A549 (cell line): ENCODE data around the gene CCR8. TPM values are rescaled to one million over a fixed set of nuclear protein-coding genes. Genes with fewer than 3 reads are reported as not detected.

ENCODE experiments used
- ATAC-seq, 2 experiments: fragments of 200-7000 bp in 1 of 2; fragments of >200 bp in 1 of 2; cut with Nextera tagmentation in 1 of 2; cut with Tn5 transposase in 1 of 2; 3 replicates each; pipeline versions ENCODE4 v1.8.0 to v1.9.1; 2018 to 2020; ENCODE audit warnings: mild to moderate bottlenecking in 1 of 2, moderate library complexity in 1 of 2
- CTCF ChIA-PET: fragments of 300-600 bp; sonication (Branson Sonifier 250); formaldehyde crosslinking; extraction: SDS; loops from one replicate; lab custom pipeline; 2021; ENCODE audit warnings: antibody characterized with exemption, inconsistent platforms; lab: Yijun Ruan, JAX
- POLR2A ChIA-PET: fragments of 350-600 bp; formaldehyde crosslinking; extraction: SDS; loops from one replicate; lab custom pipeline; 2021; ENCODE audit warnings: antibody characterized with exemption, inconsistent platforms; lab: Yijun Ruan, JAX
- DNase-seq, 2 experiments: peaks; one replicate each; pipeline versions ENCODE4 v3.0.0 to v3.0.0-alpha.2; 2011 to 2016; ENCODE audit warnings: low read depth in 1 of 2, low spot score in 1 of 2
- FAIRE-seq: peaks from 2 replicates; lab custom pipeline; 2011; peaks lifted over from hg19 to GRCh38; lab: Jason Lieb, UNC
- H3K27ac ChIP-seq, 2 experiments: fragments of >200 bp; sonication (Bioruptor Twin); formaldehyde crosslinking; 3 replicates each; pipeline ENCODE4 v1.5.1; 2016 to 2017
- H3K4me1 ChIP-seq: fragments of >200 bp; sonication (Bioruptor Twin); formaldehyde crosslinking; 3 replicates; pipeline ENCODE4 v1.6.1; 2016
- H3K4me2 ChIP-seq: fragments of >200 bp; sonication (Bioruptor Twin); formaldehyde crosslinking; 3 replicates; pipeline ENCODE4 v1.6.1; 2016
- H3K4me3 ChIP-seq: fragments of >200 bp; sonication (Bioruptor Twin); formaldehyde crosslinking; 3 replicates; pipeline ENCODE4 v1.5.1; 2016
- H3K9me3 ChIP-seq: fragments of >200 bp; sonication (Bioruptor Twin); formaldehyde crosslinking; 3 replicates; pipeline ENCODE4 v1.6.1; 2016
- BHLHE40 ChIP-seq: IDR thresholded peaks from 2 replicates; pipeline ENCODE4 v1.6.1; 2012; ENCODE audit warnings: low read depth, low read length, inconsistent platforms
- CBX2 ChIP-seq: fragments of 200-600 bp; sonication (generic); IDR thresholded peaks from 2 replicates; pipeline ENCODE4 v1.6.1; 2016; ENCODE audit warnings: low read depth, mild to moderate bottlenecking, borderline replicate concordance
- CHD4 ChIP-seq: fragments of 200-600 bp; sonication (generic); IDR thresholded peaks from 2 replicates; pipeline ENCODE4 v1.6.1; 2016; ENCODE audit warnings: antibody characterized with exemption, mild to moderate bottlenecking, borderline replicate concordance
- EHF ChIP-seq: fragments of 250-450 bp; sonication (Bioruptor Pico); IDR thresholded peaks from 2 replicates; pipeline ENCODE4 v1.5.0; 2020; ENCODE audit warnings: mild to moderate bottlenecking
- EP300 ChIP-seq, 2 experiments: fragments of >200 bp; sonication (Bioruptor Twin); formaldehyde crosslinking; IDR thresholded peaks; 2 replicates in 1 of 2; 3 replicates in 1 of 2; pipeline ENCODE4 v1.6.1; 2016 to 2017
- FOSB ChIP-seq: fragments of 250-450 bp; sonication (Bioruptor Pico); IDR thresholded peaks from 2 replicates; pipeline ENCODE4 v1.5.0; 2020; ENCODE audit warnings: mild to moderate bottlenecking, moderate library complexity
- FOSL2 ChIP-seq, 2 experiments: fragments of 450-650 bp in 1 of 2; fragments of >200 bp in 1 of 2; sonication (Bioruptor Twin) in 1 of 2; formaldehyde crosslinking; IDR thresholded peaks; 2 replicates each; pipeline versions ENCODE4 v1.5.0 to v1.6.1; 2016 to 2020; ENCODE audit warnings: mild to moderate bottlenecking in 1 of 2, moderate library complexity in 1 of 2
- FOXS1 ChIP-seq: fragments of 250-450 bp; sonication (Bioruptor Pico); IDR thresholded peaks from 2 replicates; pipeline ENCODE4 v1.5.0; 2020; ENCODE audit warnings: mild to moderate bottlenecking, moderate library complexity
- HDAC2 ChIP-seq: fragments of 200-600 bp; sonication (generic); IDR thresholded peaks from 2 replicates; pipeline ENCODE4 v1.6.1; 2016
- HOXB13 ChIP-seq: fragments of 250-450 bp; sonication (Bioruptor Pico); IDR thresholded peaks from 2 replicates; pipeline ENCODE4 v1.5.0; 2020; ENCODE audit warnings: low read depth, mild to moderate bottlenecking, moderate library complexity
- HOXB5 ChIP-seq: fragments of 250-450 bp; sonication (Bioruptor Pico); IDR thresholded peaks from 2 replicates; pipeline ENCODE4 v1.5.0; 2020; ENCODE audit warnings: mild to moderate bottlenecking, moderate library complexity
- JUNB ChIP-seq: fragments of >200 bp; sonication (Bioruptor Twin); formaldehyde crosslinking; IDR thresholded peaks from 2 replicates; pipeline ENCODE4 v1.6.1; 2016
- KDM1A ChIP-seq: fragments of 200-600 bp; sonication (generic); IDR thresholded peaks from 2 replicates; pipeline ENCODE4 v1.6.1; 2016; ENCODE audit warnings: low read depth, mild to moderate bottlenecking
- NPAS2 ChIP-seq: fragments of 250-450 bp; sonication (Bioruptor Pico); IDR thresholded peaks from 2 replicates; pipeline ENCODE4 v1.8.0; 2022; ENCODE audit warnings: mild to moderate bottlenecking, moderate library complexity, borderline replicate concordance
- PHF8 ChIP-seq: fragments of 200-600 bp; sonication (generic); IDR thresholded peaks from 2 replicates; pipeline ENCODE4 v1.6.1; 2016; ENCODE audit warnings: low read depth, mild to moderate bottlenecking, antibody characterized with exemption, moderate library complexity, borderline replicate concordance
- POLR2A ChIP-seq: IDR thresholded peaks from 2 replicates; pipeline ENCODE4 v1.6.1; 2012; ENCODE audit warnings: mild to moderate bottlenecking, low read length
- POLR2AphosphoS2 ChIP-seq: conservative IDR thresholded peaks from 2 replicates; pipeline ENCODE4 v1.6.1; 2012; ENCODE audit warnings: low read length, improper control_type of control experiment, inconsistent platforms
- RAD21 ChIP-seq, 2 experiments: fragments of >200 bp in 1 of 2; sonication (Bioruptor Twin) in 1 of 2; formaldehyde crosslinking in 1 of 2; IDR thresholded peaks in 1 of 2; conservative IDR thresholded peaks in 1 of 2; 2 replicates in 1 of 2; 3 replicates in 1 of 2; pipeline ENCODE4 v1.6.1; 2012 to 2018; ENCODE audit warnings: inconsistent platforms in 1 of 2
- RARB ChIP-seq: fragments of 250-450 bp; sonication (Bioruptor Pico); IDR thresholded peaks from 2 replicates; pipeline ENCODE4 v1.8.0; 2021; ENCODE audit warnings: mild to moderate bottlenecking, moderate library complexity
- RNF2 ChIP-seq: fragments of 200-600 bp; sonication (generic); IDR thresholded peaks from 2 replicates; pipeline ENCODE4 v1.6.1; 2016; ENCODE audit warnings: low read depth, mild to moderate bottlenecking, antibody characterized with exemption, moderate library complexity, borderline replicate concordance
- SMC3 ChIP-seq: fragments of >200 bp; sonication (Bioruptor Twin); formaldehyde crosslinking; IDR thresholded peaks from 3 replicates; pipeline ENCODE4 v1.6.1; 2018; ENCODE audit warnings: inconsistent platforms
- SREBF2 ChIP-seq: fragments of 450-650 bp; IDR thresholded peaks from 2 replicates; pipeline ENCODE4 v1.6.1; 2014; ENCODE audit warnings: mild to moderate bottlenecking, moderate library complexity
- TFCP2L1 ChIP-seq: fragments of 250-450 bp; sonication (Bioruptor Pico); IDR thresholded peaks from 2 replicates; pipeline ENCODE4 v1.5.0; 2021; ENCODE audit warnings: mild to moderate bottlenecking
- TP53 ChIP-seq: fragments of 250-450 bp; sonication (Bioruptor Pico); IDR thresholded peaks from 2 replicates; pipeline ENCODE4 v1.5.0; 2021; ENCODE audit warnings: mild to moderate bottlenecking, moderate library complexity
- ZC3H11A ChIP-seq: fragments of 450-650 bp; IDR thresholded peaks from 2 replicates; pipeline ENCODE4 v1.6.1; 2014; ENCODE audit warnings: antibody characterized with exemption, mild to moderate bottlenecking
- ZNF302 ChIP-seq: fragments of 250-450 bp; sonication (Bioruptor Pico); IDR thresholded peaks from 2 replicates; pipeline ENCODE4 v1.9.0; 2021; ENCODE audit warnings: inconsistent platforms, mild to moderate bottlenecking, moderate library complexity
- ZSCAN20 ChIP-seq: fragments of 250-450 bp; sonication (Bioruptor Pico); IDR thresholded peaks from 2 replicates; pipeline ENCODE4 v1.8.0; 2022; ENCODE audit warnings: mild to moderate bottlenecking, moderate library complexity
- WGBS: methylation state at CpG from one replicate; pipeline ENCODE4 v1.1.6; 2017; ENCODE audit errors: missing lambda C conversion rate; 5-methylcytosine and 5-hydroxymethylcytosine counted together
- polyA plus RNA-seq, 4 experiments: library from polyadenylated mRNA; depleted of rRNA in 3 of 4; stranded (reverse); fragments of >200 nt; fragmentation: RNase III in 1 of 4; extraction: RNeasy Plus Mini Kit Qiagen cat#74134 plus additional on column Dnase treatment in 1 of 4; gene quantifications; 2 replicates in 3 of 4; 3 replicates in 1 of 4; pipeline ENCODE4 v1.2.3, GENCODE V29; 2011 to 2017
- TF ChIP-seq, protein P1 (sequence below): fragments of >200 bp; sonication (Bioruptor Twin); formaldehyde crosslinking; IDR thresholded peaks from 3 replicates; pipeline ENCODE4 v1.6.1; 2016
- TF ChIP-seq, protein P2 (sequence below): fragments of >200 bp; sonication (Bioruptor Twin); formaldehyde crosslinking; IDR thresholded peaks from 2 replicates; pipeline ENCODE4 v1.6.1; 2016

The CCR8 gene
- polyA plus RNA-seq, 2 of the 4 experiments (the other 2 are of a cell fraction): not detected

DNA sequence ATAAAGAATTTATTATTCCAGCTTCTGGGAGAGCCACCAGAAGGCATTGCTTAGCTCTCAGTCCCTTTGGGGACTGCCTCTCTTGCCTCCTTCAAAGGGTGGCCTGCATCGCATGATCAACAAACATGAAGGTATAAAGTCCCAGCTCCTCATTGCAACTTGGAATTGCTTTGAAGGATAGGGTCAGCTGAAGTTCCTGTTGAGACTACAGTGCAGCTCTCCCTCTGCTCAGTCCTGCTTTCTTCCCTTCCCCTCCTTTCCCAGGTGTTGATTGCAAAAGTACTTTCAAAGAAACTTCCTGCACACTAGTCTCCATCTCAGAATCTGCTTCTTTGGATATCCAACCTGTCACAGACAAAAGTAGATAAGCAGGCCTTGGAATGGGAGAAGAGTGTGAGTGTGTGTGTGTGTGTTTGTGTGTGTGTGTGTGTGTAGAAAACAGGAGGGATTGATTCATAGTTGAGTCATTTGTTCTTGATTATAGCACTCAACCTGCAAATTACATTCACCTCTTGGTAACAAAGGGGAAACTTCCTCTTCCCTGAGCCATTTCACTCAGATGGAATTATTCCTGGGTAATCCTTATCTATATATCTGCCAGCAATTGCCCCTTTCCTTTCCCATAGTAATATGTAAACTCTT is 13.7 kb downstream of the CCR8 start:
- no peak for TF ChIP-seq TP53 (CRISPR knock-in tag)
- no peak for TF ChIP-seq FOSL2 (IDR thresholded peaks at IDR 0.05)
- TF ChIP-seq FOSL2 (CRISPR knock-in tag; IDR thresholded peaks at IDR 0.05): no peak
- Histone ChIP-seq H3K4me2 (no peak overlapping the region), H3K4me1 (no peaks in the 10 kb centered on the region), H3K9me3 (no peaks in the 10 kb centered on the region), H3K27ac (no peak overlapping the region), H3K4me3 (no peak overlapping the region)
- ATAC-seq (no peak), DNase-seq (no peak), FAIRE-seq (no peak)
- ChIA-PET CTCF (no interaction called here), POLR2A (no interaction called here)
- 58% methylated on average over 1 of the region's 1 CpG for WGBS

DNA sequence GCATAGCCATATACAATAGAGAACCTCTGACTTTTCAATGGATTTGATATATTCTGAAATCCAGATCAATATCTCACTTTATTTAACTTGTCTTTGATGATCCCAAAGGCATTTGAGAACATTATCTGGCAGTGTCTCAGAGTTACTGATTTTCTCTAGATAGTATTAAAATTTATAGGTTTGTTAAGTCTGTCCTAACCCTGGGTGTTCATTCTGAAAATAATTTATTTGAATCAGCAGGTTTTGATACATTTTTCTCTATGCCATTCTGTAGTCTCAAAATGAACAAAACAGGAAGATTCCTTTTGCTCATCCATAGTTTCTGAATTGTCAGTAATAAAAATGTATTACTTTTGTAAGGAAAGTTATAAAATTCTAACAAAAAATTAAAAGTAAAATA is 14.3 kb downstream of the CCR8 start:
- POLR2A ChIA-PET: no interaction called here
- FAIRE-seq: no peak
- no peak overlapping the region for H3K4me3 ChIP-seq
- H3K9me3 ChIP-seq: no peaks in the 10 kb centered on the region
- no peak for DNase-seq
- H3K4me2 ChIP-seq: no peak overlapping the region
- no peak for ATAC-seq
- CTCF ChIA-PET: no interaction called here
- TF ChIP-seq RNF2: no peak
- TF ChIP-seq ZC3H11A: no peak
- no peak for TF ChIP-seq TFCP2L1 (CRISPR knock-in tag)
- TF ChIP-seq CHD4: no peak
- no peak for TF ChIP-seq EP300 (IDR thresholded peaks at IDR 0.05)
- TF ChIP-seq FOSB: no peak
- TF ChIP-seq, protein P1, sequence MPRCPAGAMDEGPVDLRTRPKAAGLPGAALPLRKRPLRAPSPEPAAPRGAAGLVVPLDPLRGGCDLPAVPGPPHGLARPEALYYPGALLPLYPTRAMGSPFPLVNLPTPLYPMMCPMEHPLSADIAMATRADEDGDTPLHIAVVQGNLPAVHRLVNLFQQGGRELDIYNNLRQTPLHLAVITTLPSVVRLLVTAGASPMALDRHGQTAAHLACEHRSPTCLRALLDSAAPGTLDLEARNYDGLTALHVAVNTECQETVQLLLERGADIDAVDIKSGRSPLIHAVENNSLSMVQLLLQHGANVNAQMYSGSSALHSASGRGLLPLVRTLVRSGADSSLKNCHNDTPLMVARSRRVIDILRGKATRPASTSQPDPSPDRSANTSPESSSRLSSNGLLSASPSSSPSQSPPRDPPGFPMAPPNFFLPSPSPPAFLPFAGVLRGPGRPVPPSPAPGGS: no peak
- no peak for TF ChIP-seq JUNB
- TF ChIP-seq HOXB5: no peak
- no peak for TF ChIP-seq EHF (CRISPR knock-in tag)
- no peak for TF ChIP-seq POLR2AphosphoS2
- TF ChIP-seq POLR2A: no peak
- no peak for TF ChIP-seq NPAS2 (CRISPR knock-in tag)
- no peak for TF ChIP-seq ZNF302 (CRISPR knock-in tag)
- no peak for TF ChIP-seq RAD21 (conservative IDR thresholded peaks at IDR 0.05 in 1 of 2, IDR thresholded peaks at IDR 0.05 in 1 of 2)
- TF ChIP-seq, protein P2, sequence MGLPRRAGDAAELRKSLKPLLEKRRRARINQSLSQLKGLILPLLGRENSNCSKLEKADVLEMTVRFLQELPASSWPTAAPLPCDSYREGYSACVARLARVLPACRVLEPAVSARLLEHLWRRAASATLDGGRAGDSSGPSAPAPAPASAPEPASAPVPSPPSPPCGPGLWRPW: no peak
- TF ChIP-seq ZSCAN20 (CRISPR knock-in tag): no peak
- TF ChIP-seq RARB (CRISPR knock-in tag): no peak
- TF ChIP-seq SMC3: no peak
- no peak for TF ChIP-seq KDM1A
- no peak overlapping the region for H3K27ac ChIP-seq
- H3K4me1 ChIP-seq: no peaks in the 10 kb centered on the region

DNA sequence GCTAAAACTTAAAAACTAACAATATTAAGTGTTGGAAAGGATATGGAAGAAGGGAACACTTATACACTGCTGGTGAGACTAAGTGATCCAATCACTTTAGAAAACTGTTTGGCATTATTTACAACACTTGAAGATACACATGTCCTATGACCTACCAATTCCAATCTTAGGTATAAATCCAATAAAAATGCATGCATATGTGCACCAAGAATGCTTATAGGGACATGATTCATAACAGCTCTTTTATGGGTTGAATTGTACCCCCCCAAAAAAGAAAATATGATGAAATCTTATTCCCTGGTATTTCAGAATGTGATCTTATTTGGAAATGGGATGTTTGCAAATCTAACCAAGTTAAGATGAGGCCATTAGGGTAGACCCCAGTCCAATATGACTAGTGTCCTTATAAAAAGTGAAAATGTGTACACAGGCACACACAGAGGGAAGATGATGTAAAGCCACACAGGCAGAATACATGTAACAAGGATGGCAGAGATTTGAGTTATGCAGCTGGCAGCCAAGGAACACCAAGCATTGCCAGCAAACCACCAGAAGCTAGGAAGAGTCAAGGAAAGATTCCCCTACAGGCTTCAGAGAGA is 15.3 kb downstream of the CCR8 start:
- ChIA-PET POLR2A (no interaction called here), CTCF (interaction anchor here (0.7 kb wide), 1 partner anchor 40 kb away, joined by 3 read pairs; no protein-coding TSS in a partner anchor)
- FAIRE-seq: no peak
- no peaks in the 10 kb centered on the region for H3K9me3 ChIP-seq
- no peaks in the 10 kb centered on the region for H3K4me1 ChIP-seq
- TF ChIP-seq SREBF2: no peak
- no peak for TF ChIP-seq HOXB13 (CRISPR knock-in tag)
- no peak for TF ChIP-seq ZNF302 (CRISPR knock-in tag)
- TF ChIP-seq HOXB5: no peak
- TF ChIP-seq, protein P1: no peak
- TF ChIP-seq FOXS1 (CRISPR knock-in tag): no peak
- no peak for TF ChIP-seq EP300 (IDR thresholded peaks at IDR 0.05)
- no peak for TF ChIP-seq CBX2
- TF ChIP-seq HDAC2: no peak
- TF ChIP-seq PHF8: no peak
- TF ChIP-seq, protein P2: no peak
- TF ChIP-seq BHLHE40: no peak
- no peak for TF ChIP-seq KDM1A
- no peak for DNase-seq
- ATAC-seq: no peak
- no peak overlapping the region for H3K27ac ChIP-seq
- no peak overlapping the region for H3K4me2 ChIP-seq
- no peak overlapping the region for H3K4me3 ChIP-seq
